ENCODE data around the gene GPR78.

GPR78 gene

GRCh38 chr4:8590546-8590880 is 10.3 kb downstream of the GPR78 start:
- TF ChIP-seq, protein P1, sequence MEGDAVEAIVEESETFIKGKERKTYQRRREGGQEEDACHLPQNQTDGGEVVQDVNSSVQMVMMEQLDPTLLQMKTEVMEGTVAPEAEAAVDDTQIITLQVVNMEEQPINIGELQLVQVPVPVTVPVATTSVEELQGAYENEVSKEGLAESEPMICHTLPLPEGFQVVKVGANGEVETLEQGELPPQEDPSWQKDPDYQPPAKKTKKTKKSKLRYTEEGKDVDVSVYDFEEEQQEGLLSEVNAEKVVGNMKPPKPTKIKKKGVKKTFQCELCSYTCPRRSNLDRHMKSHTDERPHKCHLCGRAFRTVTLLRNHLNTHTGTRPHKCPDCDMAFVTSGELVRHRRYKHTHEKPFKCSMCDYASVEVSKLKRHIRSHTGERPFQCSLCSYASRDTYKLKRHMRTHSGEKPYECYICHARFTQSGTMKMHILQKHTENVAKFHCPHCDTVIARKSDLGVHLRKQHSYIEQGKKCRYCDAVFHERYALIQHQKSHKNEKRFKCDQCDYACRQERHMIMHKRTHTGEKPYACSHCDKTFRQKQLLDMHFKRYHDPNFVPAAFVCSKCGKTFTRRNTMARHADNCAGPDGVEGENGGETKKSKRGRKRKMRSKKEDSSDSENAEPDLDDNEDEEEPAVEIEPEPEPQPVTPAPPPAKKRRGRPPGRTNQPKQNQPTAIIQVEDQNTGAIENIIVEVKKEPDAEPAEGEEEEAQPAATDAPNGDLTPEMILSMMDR (conservative IDR thresholded peaks at IDR 0.05; ENCODE audit: low read depth, low read length) = no peak
- no peak for DNase-seq (ENCODE audit: low read depth)
- H3K4me3 ChIP-seq (ENCODE audit: low read length) = no peak overlapping the region

DNA sequence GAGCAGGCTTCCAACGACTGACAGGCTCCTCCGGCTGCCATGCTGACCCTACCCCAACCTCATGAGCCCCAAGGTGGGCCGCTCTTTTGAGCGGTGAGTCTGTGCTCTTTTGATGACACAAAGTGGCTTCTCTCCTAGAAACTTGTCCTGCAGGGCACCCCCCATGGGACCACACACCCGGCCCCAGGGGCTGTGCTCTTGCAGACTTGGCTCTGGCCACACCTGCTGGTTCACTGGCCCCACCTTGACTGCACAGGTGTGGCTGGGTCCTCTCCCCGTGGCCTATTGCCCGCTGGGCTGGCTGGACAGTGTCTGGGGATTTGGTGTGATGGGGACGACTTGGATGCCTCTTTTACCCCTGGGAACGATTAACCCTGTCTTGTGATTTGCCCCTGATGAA is 10.9 kb downstream of the GPR78 start:
- DNase-seq (ENCODE audit: low read depth) = no peak
- TF ChIP-seq, protein P1 (conservative IDR thresholded peaks at IDR 0.05; ENCODE audit: low read depth, low read length) = no peak
- no peak overlapping the region for H3K4me3 ChIP-seq (ENCODE audit: low read length)

DNA sequence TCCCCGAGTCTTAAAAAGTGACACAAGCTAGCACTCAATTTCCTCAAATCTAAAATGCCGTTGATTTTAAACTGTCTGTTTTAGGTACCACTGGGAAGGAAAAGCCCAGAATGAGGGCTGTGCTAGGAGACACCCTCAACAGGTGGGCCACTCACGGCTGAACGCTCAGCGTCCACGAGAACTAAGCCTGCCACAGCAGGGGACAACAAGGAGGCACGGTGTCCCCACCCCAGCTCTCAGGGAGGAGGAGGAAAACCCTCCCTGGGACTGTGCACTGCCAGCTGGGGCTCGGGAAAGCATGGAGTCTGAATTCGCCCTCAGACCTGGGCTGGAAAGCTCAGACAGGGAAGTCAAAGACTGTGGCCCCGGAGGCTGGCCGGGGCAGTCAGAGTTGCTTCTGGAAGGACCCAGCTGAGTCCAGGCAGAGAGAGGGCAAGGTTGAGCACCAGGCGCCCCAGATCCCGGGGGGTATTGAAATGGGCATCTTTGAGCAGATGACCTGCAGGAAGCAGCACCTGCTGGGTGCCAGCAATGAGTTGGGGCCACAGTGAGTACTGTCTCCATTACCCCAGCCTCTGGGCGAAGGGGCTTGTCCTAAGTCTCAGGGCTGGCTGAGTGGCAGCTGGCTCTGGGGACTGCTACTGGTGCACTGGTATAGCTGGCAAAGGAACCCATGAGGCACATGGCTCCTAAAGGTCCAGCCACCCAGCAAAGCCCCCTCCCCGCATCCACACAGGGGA is 11.6 kb downstream of the GPR78 start:
- DNase-seq (ENCODE audit: low read depth) = no peak
- H3K4me3 ChIP-seq (ENCODE audit: low read length) = no peak overlapping the region
- TF ChIP-seq, protein P1 (conservative IDR thresholded peaks at IDR 0.05; ENCODE audit: low read depth, low read length) = no peak

DNA sequence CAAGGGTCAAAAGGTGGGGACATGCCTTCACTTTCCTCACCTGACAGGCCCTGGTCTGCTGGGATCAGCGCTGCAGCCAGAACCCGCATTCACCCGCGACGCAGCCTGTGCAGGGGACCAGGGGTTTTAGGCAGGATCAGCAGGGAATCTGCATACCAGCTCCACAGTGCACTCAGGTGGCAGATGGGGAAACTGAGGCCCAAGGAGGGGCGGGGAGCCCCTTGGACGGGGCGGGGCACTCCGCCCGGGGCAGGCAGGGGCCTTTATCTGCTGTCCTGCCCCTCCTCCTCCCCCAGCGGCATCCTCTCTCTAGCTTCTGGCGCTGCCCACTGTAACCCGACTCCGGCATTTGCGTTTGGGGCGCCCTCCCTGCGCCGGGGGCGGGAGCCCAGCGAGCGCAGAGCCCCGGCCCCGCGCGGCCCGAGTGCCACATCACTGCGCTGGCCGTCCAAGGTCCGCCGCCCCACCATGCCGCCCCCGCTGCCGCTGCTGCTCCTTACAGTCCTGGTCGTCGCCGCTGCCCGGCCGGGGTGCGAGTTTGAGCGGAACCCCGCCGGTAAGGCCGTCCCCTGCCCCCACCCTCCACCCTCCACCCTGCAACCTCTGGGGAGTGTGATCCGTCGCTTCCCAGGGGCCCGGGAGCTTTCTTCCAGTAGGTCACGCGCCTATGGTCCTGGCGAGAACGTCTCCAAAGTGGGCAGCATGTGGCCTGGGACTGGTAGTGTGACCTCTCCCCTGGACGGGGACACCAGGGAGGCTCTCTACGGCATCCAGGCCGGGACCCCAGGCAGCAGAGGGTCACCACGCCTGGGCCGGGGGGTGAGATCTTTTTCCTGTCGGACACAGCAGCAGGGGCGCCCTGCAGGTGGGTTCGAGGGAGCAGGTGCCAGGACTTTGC is 12.4 kb downstream of the GPR78 start, which contains the start of gene CPZ:
TSS of gene CPZ (plus strand) at position 400 of the 898 bp plus-strand sequence. CDS start at position 469, 69 bp downstream.
- peak within 1 kb of the TSS; percentile 19 for H3K4me3 ChIP-seq (ENCODE audit: low read length)
- TF ChIP-seq, protein P1 (conservative IDR thresholded peaks at IDR 0.05; ENCODE audit: low read depth, low read length) = no peak
- no peak for DNase-seq (ENCODE audit: low read depth)

DNA sequence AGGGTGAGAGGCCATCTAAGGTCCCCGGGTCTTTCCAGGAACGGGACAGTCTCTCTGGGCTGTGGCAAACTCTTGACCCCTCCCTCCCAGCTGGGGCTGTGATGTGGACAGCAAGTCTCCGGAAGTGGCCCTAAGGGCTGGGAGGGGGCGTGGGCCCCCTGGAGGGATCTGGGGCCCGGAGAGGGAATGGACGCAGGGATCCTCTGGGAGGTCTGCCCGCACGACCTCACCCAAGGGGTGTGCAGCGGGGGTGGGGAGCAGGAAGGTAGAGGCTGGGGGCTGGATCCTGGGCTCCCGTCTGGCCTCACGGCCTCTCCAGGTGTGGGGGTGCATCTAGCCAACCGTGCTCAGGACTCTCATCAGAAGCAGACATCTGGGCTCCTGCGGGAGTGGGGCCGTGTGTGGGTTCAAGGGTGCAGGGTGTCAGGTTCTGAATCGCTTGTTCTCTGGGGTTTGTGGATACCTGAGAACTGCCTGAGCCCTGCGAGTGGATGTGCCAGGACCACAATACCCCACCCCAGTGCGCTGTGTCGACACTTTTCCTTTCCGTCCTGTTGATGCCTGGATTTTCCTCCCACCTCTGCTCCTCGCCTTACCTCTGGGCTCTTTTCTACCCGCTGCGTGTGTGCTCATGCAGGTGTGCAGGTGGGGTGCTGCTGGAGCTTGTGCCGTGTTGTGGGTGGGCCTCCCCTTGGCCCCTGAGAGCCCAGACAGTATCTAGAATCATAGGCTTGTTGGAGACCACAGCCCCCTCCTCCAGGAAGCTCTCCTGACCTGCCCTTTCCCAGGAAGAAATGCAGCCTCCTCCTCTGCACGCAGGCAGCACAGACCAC is 13.3 kb downstream of the GPR78 start:
- no peak for DNase-seq (ENCODE audit: low read depth)
- TF ChIP-seq, protein P1 (conservative IDR thresholded peaks at IDR 0.05; ENCODE audit: low read depth, low read length) = no peak
- H3K4me3 ChIP-seq (ENCODE audit: low read length) = peak overlapping the region; percentile 19

DNA sequence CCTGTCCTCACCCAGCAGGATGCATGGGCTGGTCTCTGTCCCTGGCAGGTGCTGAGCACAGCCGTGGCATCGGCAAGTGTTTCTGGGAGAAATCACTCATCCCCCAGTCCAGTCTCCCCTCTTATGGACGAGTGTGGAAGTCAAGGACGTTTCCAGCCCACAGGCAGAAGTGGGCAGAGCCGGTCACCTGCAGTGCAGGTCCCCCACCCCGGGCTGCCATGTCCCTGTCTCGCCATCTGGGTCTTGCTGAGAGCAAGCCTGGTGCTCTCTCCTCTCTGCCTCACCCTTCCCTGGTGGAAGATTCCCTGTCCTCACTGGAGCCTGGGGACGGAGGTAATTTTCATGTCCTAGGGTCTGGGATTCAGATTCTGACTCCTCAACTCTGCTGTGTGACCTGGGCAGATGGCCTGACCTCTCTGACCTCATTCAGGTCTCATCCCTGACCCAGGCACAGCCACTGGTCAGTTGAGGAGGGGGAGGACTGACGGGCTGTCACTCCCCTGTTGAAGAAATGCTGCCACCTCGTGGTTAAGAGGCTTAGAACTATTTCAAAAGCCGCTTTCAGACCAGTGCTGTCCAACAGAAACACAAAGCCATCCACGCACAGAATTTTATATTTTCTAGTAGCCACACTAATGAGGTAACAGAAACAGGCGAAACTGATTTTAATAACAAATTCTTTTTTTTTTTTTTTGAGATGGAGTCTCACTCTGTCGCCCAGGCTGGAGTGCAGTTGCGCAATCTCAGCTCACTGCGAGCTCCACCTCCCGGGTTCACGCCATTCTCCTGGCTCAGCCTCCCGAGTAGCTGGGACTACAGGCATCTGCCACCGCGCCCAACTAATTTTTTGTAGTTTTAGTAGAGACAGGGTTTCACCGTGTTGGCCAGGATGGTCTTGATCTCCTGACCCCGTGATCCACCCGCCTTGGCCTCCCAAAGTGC is 14.2 kb downstream of the GPR78 start:
- TF ChIP-seq, protein P1 (conservative IDR thresholded peaks at IDR 0.05; ENCODE audit: low read depth, low read length) = peak; percentile 71
- no peak overlapping the region for H3K4me3 ChIP-seq (ENCODE audit: low read length)
- peak; percentile 16 for DNase-seq (ENCODE audit: low read depth)
